Brain microvascular endothelial cell (primary cell): ENCODE results near the gene MAML3.

ENCODE experiments used
- DNase-seq: peaks from one replicate; pipeline ENCODE4 v3.0.0-alpha.2; 2020
- H3K27ac ChIP-seq: fragments of 250-450 bp; sonication (Bioruptor Pico); 2 replicates; pipeline ENCODE4 v1.5.1; 2020; ENCODE audit warnings: mild to moderate bottlenecking, moderate library complexity
- H3K27me3 ChIP-seq: fragments of 250-450 bp; sonication (Bioruptor Pico); replicated peaks from 2 replicates; pipeline ENCODE4 v1.5.1; 2020; ENCODE audit warnings: mild to moderate bottlenecking
- H3K36me3 ChIP-seq: fragments of 250-450 bp; sonication (Bioruptor Pico); replicated peaks from 2 replicates; pipeline ENCODE4 v1.5.1; 2020; ENCODE audit warnings: mild to moderate bottlenecking
- H3K4me3 ChIP-seq: 2 replicates; pipeline ENCODE4 v1.5.1; 2011; ENCODE audit warnings: low read depth, mild to moderate bottlenecking, control low read depth, low read length, moderate library complexity
- in situ Hi-C: cut with HindIII; loops from 2 replicates; pipeline ENCODE4 v1.10.0; 2017; ENCODE audit warnings: low sequenced_read_pairs, low pct_ligation_motif_present
- TF ChIP-seq, protein P1 (sequence below): IDR thresholded peaks from 2 replicates; pipeline ENCODE4 v1.5.1; 2011; ENCODE audit warnings: low read depth, mild to moderate bottlenecking, moderate library complexity, low read length, control low read depth, inconsistent platforms; ENCODE audit errors: missing control alignments

Gene MAML3

DNA sequence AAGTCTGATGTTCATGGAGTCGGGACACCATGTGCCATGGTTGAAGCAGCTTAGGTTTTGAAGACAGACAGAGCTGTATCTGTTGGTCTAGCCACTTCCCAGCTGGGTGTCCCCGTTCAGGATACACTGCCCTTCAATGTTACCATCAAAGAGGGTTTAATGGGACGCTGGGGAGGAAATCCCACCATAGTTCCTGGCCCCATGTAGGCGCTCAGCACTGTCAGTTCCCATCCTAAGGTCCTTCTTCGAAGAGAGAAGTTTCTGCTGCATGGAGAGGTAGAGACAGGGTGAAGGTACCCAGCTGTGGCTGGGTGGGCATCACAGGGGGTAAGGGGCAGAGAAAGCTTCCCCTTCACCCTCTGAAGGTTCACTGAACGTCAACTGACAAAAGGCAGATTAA is 484.6 kb downstream of the MAML3 start:
- in situ Hi-C loops = no loop called here
- Histone ChIP-seq H3K27me3 (no peaks in the 10 kb centered on the region), H3K27ac (no peak overlapping the region), H3K4me3 (no peak overlapping the region), H3K36me3 (no peaks in the 10 kb centered on the region)
- TF ChIP-seq, protein P1, sequence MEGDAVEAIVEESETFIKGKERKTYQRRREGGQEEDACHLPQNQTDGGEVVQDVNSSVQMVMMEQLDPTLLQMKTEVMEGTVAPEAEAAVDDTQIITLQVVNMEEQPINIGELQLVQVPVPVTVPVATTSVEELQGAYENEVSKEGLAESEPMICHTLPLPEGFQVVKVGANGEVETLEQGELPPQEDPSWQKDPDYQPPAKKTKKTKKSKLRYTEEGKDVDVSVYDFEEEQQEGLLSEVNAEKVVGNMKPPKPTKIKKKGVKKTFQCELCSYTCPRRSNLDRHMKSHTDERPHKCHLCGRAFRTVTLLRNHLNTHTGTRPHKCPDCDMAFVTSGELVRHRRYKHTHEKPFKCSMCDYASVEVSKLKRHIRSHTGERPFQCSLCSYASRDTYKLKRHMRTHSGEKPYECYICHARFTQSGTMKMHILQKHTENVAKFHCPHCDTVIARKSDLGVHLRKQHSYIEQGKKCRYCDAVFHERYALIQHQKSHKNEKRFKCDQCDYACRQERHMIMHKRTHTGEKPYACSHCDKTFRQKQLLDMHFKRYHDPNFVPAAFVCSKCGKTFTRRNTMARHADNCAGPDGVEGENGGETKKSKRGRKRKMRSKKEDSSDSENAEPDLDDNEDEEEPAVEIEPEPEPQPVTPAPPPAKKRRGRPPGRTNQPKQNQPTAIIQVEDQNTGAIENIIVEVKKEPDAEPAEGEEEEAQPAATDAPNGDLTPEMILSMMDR = no peak
- no peak for DNase-seq

DNA sequence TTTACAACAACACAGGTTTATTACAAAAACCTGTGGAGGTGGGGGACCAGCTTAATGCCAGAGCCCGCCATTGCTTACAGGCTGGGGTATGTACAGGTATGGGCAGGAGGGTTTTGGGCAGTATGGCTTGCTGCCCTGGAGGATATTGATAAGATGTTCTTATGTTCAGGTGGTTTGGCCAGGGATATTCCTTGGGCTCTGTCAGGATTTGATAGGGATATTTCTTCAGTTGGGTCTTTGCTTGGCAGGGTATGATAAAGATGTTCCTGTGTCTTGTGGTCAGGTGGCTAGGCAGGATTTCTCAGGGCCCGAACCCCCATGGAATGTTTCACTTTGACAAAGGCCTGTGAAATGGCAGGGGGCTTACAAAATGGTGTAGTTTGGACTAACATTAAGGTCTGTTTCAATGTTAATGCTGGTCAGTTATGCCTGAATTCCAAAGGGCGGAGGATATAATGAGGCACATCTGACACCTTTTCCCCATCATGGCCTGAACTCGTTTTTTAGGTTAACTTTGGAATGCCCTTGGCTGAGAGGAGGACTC is 485.3 kb downstream of the MAML3 start:
- Histone ChIP-seq H3K36me3 (no peaks in the 10 kb centered on the region), H3K27ac (no peak overlapping the region), H3K4me3 (no peak overlapping the region), H3K27me3 (no peaks in the 10 kb centered on the region)
- DNase-seq = no peak
- in situ Hi-C loops = no loop called here
- TF ChIP-seq, protein P1 = no peak

DNA sequence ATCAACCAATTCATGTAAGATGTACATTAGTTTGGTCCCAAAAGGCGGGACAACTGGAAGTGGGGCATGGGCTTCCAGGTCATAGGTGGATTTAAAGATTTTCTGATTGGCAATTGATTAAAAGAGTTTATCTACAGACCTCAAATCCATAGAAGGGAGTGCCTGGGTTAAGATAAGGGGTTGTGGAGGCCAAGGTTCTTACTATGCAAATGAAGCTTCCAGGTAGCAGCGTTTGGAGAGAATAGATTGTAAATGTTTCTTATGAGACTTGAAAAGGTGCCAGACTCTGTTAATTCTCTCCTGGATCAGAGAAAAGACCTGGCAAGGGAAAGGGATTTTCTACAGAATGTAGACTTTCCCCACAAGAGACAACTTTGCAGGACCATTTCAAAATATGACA is 485.9 kb downstream of the MAML3 start:
- TF ChIP-seq, protein P1 = no peak
- no peaks in the 10 kb centered on the region for H3K36me3 ChIP-seq
- H3K27ac ChIP-seq = no peak overlapping the region
- H3K4me3 ChIP-seq = no peak overlapping the region
- in situ Hi-C loops = no loop called here
- no peaks in the 10 kb centered on the region for H3K27me3 ChIP-seq
- DNase-seq = no peak
